Fibroblast of gingiva (primary cell): ENCODE data around the gene ARHGEF7.

ENCODE experiments used
- DNase-seq: peaks from one replicate; pipeline ENCODE4 v3.0.0-alpha.2; 2011; ENCODE audit warnings: low read depth

The ARHGEF7 gene

DNA sequence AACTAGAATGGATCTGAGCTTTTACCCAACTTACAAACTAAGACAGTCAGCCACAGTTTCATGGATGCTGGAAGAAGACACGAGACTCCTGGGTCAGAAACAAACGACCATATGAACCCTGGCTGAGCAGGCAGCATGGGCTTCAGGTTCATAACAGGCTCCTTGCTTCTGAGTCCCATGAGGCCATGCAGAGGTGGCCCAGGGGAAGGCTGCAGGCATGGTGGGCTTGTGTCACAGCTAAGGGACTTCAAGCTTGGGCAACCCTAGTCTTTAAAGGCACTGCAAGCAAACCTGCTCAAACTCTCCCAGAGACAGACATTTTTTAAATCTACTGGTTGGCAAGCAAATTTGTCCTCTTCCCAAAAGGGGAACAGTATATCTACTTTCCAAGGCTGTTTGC, 5.1 kb upstream of the ARHGEF7 start:
- DNase-seq: no peak

DNA sequence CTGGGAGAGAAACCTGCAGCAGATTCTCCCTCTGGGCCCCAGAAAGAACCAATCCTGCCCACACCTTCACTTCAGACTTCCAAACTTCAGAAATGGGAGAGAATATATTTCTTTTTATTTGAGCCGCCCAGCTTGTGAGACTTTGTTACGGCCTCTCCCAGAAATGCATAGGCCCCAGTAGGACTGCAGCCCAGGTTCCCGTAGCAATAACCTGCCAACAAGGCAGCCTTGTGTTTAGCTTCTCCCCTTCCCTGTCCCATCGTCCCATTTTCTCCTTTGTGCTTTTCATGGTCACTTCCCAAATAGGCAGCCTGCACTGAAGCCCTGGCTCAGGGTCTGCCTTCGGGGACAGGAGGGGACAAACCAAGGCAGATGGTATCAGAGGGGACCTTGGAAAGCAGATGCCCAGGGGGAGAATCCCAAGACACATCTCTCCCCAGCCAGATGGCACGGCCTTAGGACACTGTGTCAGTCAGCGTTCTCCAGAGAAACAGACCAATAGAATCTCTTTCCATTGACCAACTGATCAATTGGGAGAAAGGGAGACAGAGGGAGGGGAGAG, 3.7 kb upstream of the ARHGEF7 start:
- DNase-seq: no peak

DNA sequence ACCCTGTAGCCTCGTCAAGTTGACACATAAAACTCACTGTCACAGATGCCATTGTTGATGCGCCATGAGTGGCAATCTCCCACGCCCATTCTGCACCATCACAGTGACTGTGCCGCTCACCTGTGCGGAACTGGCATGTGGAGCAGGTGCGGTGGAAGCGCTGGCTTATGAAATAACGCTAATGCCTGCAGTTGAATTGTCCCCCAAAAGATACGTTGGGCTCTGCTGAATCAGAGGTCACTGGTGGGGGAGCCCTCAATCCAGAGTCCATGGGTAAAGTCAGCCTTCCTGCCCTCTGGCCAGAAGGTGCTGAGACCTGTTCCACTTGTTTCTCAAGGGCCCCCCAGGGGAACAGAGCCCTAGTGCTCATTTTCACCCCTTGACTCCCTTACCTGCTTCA, 2.9 kb upstream of the ARHGEF7 start:
- DNase-seq: no peak

- DNase-seq: peak; percentile 58
Measured at GRCh38 chr13:111114362-111115060, 599 bp upstream of the ARHGEF7 start.

- DNase-seq: peak; percentile 87
Measured at GRCh38 chr13:111115965-111116521, 933 bp downstream of the ARHGEF7 start.

- DNase-seq: peak; percentile 73
Measured at GRCh38 chr13:111116856-111117255, 1.7 kb downstream of the ARHGEF7 start.

DNA sequence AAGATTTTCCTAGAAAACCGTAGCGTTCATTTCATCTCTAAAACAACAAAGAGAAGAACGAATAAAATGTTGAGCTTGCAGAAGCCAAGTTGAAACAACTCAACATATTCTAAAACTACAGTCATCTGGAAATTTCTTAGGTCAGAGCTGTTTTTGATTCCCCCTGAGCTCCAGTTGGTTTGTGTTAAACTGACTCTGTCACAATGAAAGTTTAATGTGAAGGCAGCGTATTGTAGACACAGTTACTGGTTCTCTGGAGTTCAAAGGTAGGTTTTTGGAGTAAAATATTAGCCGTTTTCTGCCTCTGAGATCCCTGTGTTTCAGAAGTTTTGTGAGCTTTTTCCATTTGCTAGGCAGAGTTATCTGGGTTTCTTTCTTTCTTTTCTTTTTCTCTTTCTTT, 2.2 kb downstream of the ARHGEF7 start:
- peak; percentile 54 for DNase-seq

DNA sequence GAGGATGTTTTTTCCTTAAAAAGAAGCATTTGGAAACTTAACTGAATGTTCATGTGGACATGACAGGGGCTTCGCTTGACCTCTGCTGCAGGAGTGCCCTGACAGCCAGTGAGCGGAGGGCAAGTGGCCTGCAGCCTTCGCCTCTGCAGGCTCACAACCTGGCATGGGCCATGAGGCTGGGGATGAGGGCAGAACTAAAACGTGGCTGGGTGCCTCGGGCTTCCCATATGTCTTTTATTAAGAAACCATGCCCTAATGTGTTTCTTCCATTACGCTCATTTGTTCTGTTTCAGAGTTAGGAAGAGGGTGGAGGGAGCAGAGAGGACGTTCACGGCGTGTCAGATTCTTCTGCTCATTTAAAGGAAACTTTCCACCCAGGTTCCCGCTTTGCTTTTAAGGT, 2.9 kb downstream of the ARHGEF7 start:
- peak; percentile 61 for DNase-seq

DNA sequence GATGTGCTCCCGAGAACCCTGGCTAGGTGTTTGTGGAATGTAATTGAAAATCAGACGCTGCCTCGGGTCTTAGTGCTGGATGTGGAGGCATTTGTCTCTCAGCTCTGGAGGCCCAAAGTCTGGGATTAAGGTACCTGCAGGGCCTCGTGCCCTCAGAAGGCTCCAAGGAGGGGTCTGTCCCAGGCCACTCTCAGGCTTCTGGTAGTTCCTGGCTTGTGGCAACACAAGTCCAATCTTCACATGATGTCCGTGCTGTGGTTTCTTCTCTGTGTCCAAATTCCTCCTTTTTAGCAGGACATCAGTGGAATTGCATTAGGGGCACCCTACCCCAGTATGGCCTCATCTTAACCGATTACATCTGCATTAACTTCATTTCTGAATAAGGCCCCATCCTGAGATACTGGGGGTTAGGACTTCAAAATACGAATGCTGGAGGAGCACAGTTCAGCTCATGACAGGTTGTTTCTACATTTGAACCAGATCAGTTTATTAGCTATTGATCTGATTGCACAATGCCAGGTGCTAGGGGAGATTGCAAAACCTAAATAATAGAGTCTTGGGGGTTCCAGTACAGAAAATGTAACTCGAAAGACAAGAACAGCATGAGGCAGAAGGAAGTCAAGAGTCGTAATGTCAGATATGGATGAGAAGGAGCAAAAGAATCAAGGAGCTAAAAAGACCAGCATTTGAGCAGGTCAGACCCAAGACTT, 3.9 kb downstream of the ARHGEF7 start:
- DNase-seq: no peak

DNA sequence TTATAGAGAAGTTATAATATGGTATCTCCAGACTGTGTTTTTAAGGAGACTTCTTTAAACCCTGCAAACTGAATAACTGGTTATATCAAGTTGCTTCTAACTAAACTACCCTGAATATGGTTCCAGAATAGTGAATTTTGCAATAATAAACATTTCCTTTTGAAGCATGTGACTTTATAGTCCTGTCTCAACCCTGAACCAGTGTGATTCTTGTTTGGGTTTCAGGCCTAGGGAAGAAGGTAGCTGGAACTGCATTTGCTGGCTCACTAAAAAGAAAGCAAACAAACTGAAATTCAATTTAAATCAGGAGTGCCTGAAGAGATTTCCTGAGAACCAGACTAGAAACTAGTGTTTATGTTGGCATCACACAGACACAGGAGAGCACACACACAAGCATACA, 4.9 kb downstream of the ARHGEF7 start:
- peak; percentile 46 for DNase-seq

GRCh38 chr13:111120422-111120821, 5.3 kb downstream of the ARHGEF7 start:
- DNase-seq: no peak

GRCh38 chr13:111120913-111121312, 5.8 kb downstream of the ARHGEF7 start:
- DNase-seq: no peak

DNA sequence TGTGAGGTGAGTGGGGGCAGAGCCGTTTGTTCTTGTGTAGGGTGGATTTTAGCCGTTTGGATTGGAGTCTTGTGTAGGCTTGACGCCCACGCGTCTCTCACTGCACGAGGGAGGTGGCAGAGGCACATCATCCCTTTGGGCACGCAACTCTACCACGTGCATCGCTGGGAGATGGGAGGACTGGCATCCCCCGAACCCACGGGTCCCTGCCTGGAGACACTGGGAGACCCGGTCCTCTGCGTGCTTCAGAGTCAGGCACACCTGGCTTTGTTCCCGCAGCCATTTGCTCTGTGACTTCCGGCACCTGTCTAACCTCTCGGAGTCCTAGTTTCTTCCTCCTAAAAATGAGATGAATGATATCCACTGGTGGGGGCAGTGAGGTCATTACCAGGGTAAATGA, 6.4 kb downstream of the ARHGEF7 start:
- no peak for DNase-seq

- DNase-seq: no peak
Measured at GRCh38 chr13:111122056-111122455, 6.9 kb downstream of the ARHGEF7 start.

- no peak for DNase-seq
Measured at GRCh38 chr13:111122631-111123030, 7.5 kb downstream of the ARHGEF7 start.

DNA sequence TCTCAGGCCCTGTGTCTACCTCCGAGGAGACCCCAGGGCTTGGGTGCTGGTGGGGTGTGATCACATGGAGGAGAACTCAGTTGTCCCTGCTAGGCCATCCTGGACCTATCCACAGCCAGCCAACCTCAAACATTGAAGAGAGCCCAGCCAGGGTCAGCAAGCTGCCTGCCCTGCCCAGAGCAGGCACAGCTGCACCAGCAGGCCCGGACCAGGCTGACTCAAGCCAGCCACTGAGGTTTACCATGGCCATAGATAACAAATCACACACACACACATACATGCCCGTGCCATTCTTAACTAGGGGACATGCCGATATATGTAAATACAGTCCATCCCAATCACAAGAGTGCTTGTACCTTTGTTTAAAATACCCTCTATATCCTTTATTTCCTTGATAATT, 8.1 kb downstream of the ARHGEF7 start:
- DNase-seq: no peak

DNA sequence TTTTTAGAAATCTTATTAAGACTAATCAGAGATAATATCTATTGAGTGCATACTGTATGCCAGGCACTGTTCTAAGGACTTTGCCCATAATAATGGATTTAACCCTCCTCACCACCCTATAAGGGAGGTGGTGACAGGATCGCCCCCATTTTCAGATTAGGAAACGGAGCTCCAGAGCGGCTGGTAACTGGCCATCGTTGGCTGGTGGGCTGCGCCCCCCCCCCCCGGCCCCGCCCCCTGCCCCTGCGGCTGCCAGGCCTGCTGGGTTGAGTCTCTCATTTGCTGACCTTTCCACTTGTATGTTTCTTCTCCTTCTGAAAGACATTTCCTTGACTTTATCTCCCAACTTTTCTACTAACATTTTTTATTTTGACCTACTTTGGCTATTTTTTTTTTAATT, 8.5 kb downstream of the ARHGEF7 start:
- no peak for DNase-seq

- no peak for DNase-seq
Measured at GRCh38 chr13:111126509-111126908, 11.4 kb downstream of the ARHGEF7 start.

- DNase-seq: no peak
Measured at GRCh38 chr13:111129465-111130115, 14.5 kb downstream of the ARHGEF7 start.

- DNase-seq: no peak
Measured at GRCh38 chr13:111130116-111130508, 15.0 kb downstream of the ARHGEF7 start.

DNA sequence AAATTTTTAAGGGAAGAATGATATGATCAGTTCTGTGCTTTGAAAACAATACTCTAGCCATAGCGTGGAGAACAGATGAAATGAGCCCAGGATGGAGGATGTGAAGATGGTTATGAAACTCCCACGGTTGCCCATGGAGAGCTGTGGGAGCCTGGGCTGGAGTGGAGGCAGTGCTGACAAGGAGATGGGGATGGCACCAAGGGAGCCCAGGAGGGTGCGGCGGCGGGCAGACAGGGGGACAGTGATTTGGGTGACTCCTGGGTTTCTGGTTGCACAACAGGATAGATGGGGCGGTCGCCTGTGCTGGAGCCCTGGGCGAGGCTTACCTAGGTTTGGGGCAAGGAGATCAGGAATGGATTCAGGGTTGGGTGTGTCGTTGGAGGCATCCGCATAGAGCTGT, 15.9 kb downstream of the ARHGEF7 start:
- no peak for DNase-seq

- DNase-seq: no peak
Measured at GRCh38 chr13:111131611-111132010, 16.5 kb downstream of the ARHGEF7 start.

GRCh38 chr13:111132948-111133347, 17.8 kb downstream of the ARHGEF7 start:
- DNase-seq: no peak
